Measurements from ENCODE around the gene VPS51. TPM values are rescaled to one million over a fixed set of nuclear protein-coding genes. Genes with fewer than 3 reads are reported as not detected.
A peak's percentile ranks its signal among the peaks of the same experiment; 100 is the strongest.

Gene VPS51
- total and polyA plus RNA-seq, 2 of the 13 experiments (the other 11 are each of a cell fraction or from before 2014, with no cell fraction given): 76.3 to 90.6 TPM

- 0 out of 2 replicates have a peak, but pooled peaks have one; percentile 36 for TF ChIP-seq ZNF234 (CRISPR knock-in tag; conservative IDR thresholded peaks at IDR 0.05)
- no peak; the same call in 1 of the 2 replicates for TF ChIP-seq SMAD3 (CRISPR knock-in tag; IDR thresholded peaks at IDR 0.05)
- peak; percentile 79 for TF ChIP-seq KMT2B (CRISPR knock-in tag; IDR thresholded peaks at IDR 0.05)
- TF ChIP-seq GATAD2A (CRISPR knock-in tag; IDR thresholded peaks at IDR 0.05): peak; percentile 50
- no peak; the same call in 1 of the 2 replicates for TF ChIP-seq ZNF891 (CRISPR knock-in tag; IDR thresholded peaks at IDR 0.05)
- peak; percentile 65 for TF ChIP-seq ZNF407 (CRISPR knock-in tag; IDR thresholded peaks at IDR 0.05; ENCODE audit: not compliant biosample characterization)
- peak in 1 of 2 experiments; percentile 58; a peak in 2 of 4 replicates for TF ChIP-seq EP300 (IDR thresholded peaks at IDR 0.05; ENCODE audit: low read depth in 2 of 2, low read length in 2 of 2)
- peak; percentile 34; the same call in 1 of the 2 replicates for TF ChIP-seq EP300 (CRISPR knock-in tag; IDR thresholded peaks at IDR 0.05; ENCODE audit: borderline replicate concordance)
- no peak for TF ChIP-seq GTF3A (CRISPR knock-in tag; conservative IDR thresholded peaks at IDR 0.05)
- TF ChIP-seq ZBTB40 (IDR thresholded peaks at IDR 0.05): peak; percentile 68
- TF ChIP-seq ZBTB40 (CRISPR knock-in tag; IDR thresholded peaks at IDR 0.05): peak; percentile 44
Measured at GRCh38 chr11:65134240-65134951, 38.4 kb downstream of the VPS51 start, which contains the start of gene SYVN1 (continued).
